ENCODE results near the gene KREMEN2. TPM values are rescaled to one million over a fixed set of nuclear protein-coding genes. Genes with fewer than 3 reads are reported as not detected.

Gene KREMEN2
- total and polyA plus RNA-seq, 9 of the 15 experiments (the other 6 are each of a cell fraction or from before 2014, with no cell fraction given), result 0.04 to 7.7 (median 1.5) TPM; not detected in 1

GRCh38 chr16:2969545-2970521 lies 5.8 kb downstream of the KREMEN2 start (continued):
- peak; percentile 63; the same call in 1 of the 2 replicates for TF ChIP-seq ARID4B (CRISPR knock-in tag; IDR thresholded peaks at IDR 0.05)
- TF ChIP-seq MTA3 (IDR thresholded peaks at IDR 0.05; ENCODE audit: borderline replicate concordance), result peak; percentile 76
- TF ChIP-seq RBM22 (IDR thresholded peaks at IDR 0.05; ENCODE audit: low read depth, low read length, poor library complexity, severe bottlenecking), result peak; percentile 55
- no peak for TF ChIP-seq TARDBP (IDR thresholded peaks at IDR 0.05)
- TF ChIP-seq RAD21 (CRISPR knock-in tag; conservative IDR thresholded peaks at IDR 0.05 in 1 of 2, IDR thresholded peaks at IDR 0.05 in 1 of 2), result peak; percentile 40 to 64; a peak in 3 of 4 replicates
- 0 out of 2 replicates have a peak, but pooled peaks have one; percentile 28 for TF ChIP-seq NCOR1 (IDR thresholded peaks at IDR 0.05)
- TF ChIP-seq CHD1 (IDR thresholded peaks at IDR 0.05; ENCODE audit: low read length), result peak; percentile 88
- no peak for TF ChIP-seq PHF20 (IDR thresholded peaks at IDR 0.05; ENCODE audit: partially characterized antibody)
- TF ChIP-seq E2F4 (CRISPR knock-in tag; IDR thresholded peaks at IDR 0.05; ENCODE audit: low read depth), result no peak
- TF ChIP-seq NFIC (IDR thresholded peaks at IDR 0.05), result 0 out of 2 replicates have a peak, but pooled peaks have one; percentile 4
- no peak for TF ChIP-seq NR2C1 (IDR thresholded peaks at IDR 0.05)
- TF ChIP-seq NR2C1 (tag; IDR thresholded peaks at IDR 0.05), result no peak
- TF ChIP-seq ZNF143 (CRISPR knock-in tag; IDR thresholded peaks at IDR 0.05), result no peak
- peak; percentile 51 for TF ChIP-seq POLR2AphosphoS5 (IDR thresholded peaks at IDR 0.05; ENCODE audit: control insufficient read depth, insufficient read depth, low read depth, low read length)
- TF ChIP-seq CCNT2 (IDR thresholded peaks at IDR 0.05; ENCODE audit: borderline replicate concordance, extremely low read depth, insufficient read length, low read depth, low read length), result peak; percentile 82
- TF ChIP-seq PKNOX1 (IDR thresholded peaks at IDR 0.05), result no peak
- TF ChIP-seq ARID1B (IDR thresholded peaks at IDR 0.05), result peak; percentile 23; the same call in 1 of the 2 replicates
- 0 out of 2 replicates have a peak, but pooled peaks have one; percentile 2 for TF ChIP-seq ELF4 (CRISPR knock-in tag; IDR thresholded peaks at IDR 0.05)
- no peak for TF ChIP-seq HINFP (tag; conservative IDR thresholded peaks at IDR 0.05; ENCODE audit: low read depth)

Measured in K562 (cell line).